GM12878 (cell line): ENCODE results near the gene SMIM12. TPM values are rescaled to one million over a fixed set of nuclear protein-coding genes. Genes with fewer than 3 reads are reported as not detected.

Experiments used
- polyA plus RNA-seq, 11 experiments: library from polyadenylated mRNA; depleted of rRNA in 4 of 11; unstranded in 6 of 11; stranded (reverse) in 5 of 11; fragments of >200 nt; fragmentation: Nextera tagmentation in 4 of 11; fragmentation: Illumina TruSeq in 1 of 11; extraction: Ambion mirVana in 4 of 11; extraction: Trizol in 1 of 11; gene quantifications; 1 replicate in 1 of 11; 2 replicates in 10 of 11; pipeline versions ENCODE4 v1.2.1 to v1.2.3, GENCODE V29; 2011 to 2016; ENCODE audit warnings: inconsistent platforms in 2 of 11, missing spikeins in 2 of 11, low read depth in 1 of 11
- total RNA-seq, 4 experiments: library from RNA; depleted of rRNA in 3 of 4; stranded (reverse); fragments of >200 nt in 3 of 4; fragmentation: Illumina TruSeq in 1 of 4; extraction: Trizol in 1 of 4; gene quantifications; 2 replicates each; pipeline versions ENCODE4 v1.2.1 to v1.2.3, GENCODE V29; 2013 to 2021

SMIM12 gene
- total and polyA plus RNA-seq, 10 of the 15 experiments (the other 5 are each of a cell fraction or from before 2014, with no cell fraction given), result 26.1 to 81.5 (median 44.1) TPM

Other genes starting within 250 kb of the SMIM12 start
Only the 7 nearest of the 8 such genes appear.
- gene GJB5, start 104.7 kb downstream of the SMIM12 start, total RNA-seq (2014; rRNA removed), result not detected in 2 replicates
- not detected in 2 replicates for gene GJB5, start 104.7 kb downstream of the SMIM12 start, total RNA-seq (2014; rRNA removed; fragmentation: Illumina TruSeq; extraction: Trizol)
- not detected in 2 replicates for gene GJB5, start 104.7 kb downstream of the SMIM12 start, total RNA-seq (2021)
- gene GJB5, start 104.7 kb downstream of the SMIM12 start, polyA plus RNA-seq (2011; rRNA removed), result not detected in 2 replicates
- not detected in 2 replicates for gene GJB5, start 104.7 kb downstream of the SMIM12 start, polyA plus RNA-seq (2014; fragmentation: Illumina TruSeq; extraction: Trizol)
- gene GJB5, start 104.7 kb downstream of the SMIM12 start, polyA plus RNA-seq (2014; fragmentation: Nextera tagmentation; extraction: Ambion mirVana), result not detected
- gene GJB5, start 104.7 kb downstream of the SMIM12 start, polyA plus RNA-seq (2014; rRNA removed), result not detected in 2 replicates
- gene GJB5, start 104.7 kb downstream of the SMIM12 start, polyA plus RNA-seq (2016; fragmentation: Nextera tagmentation; extraction: Ambion mirVana), result not detected
- not detected in 2 replicates for gene GJB4, start 100.0 kb downstream of the SMIM12 start, total RNA-seq (2014; rRNA removed)
- gene GJB4, start 100.0 kb downstream of the SMIM12 start, total RNA-seq (2014; rRNA removed; fragmentation: Illumina TruSeq; extraction: Trizol), result not detected in 2 replicates
- not detected in 2 replicates for gene GJB4, start 100.0 kb downstream of the SMIM12 start, total RNA-seq (2021)
- not detected in 2 replicates for gene GJB4, start 100.0 kb downstream of the SMIM12 start, polyA plus RNA-seq (2011; rRNA removed)
- not detected in 2 replicates for gene GJB4, start 100.0 kb downstream of the SMIM12 start, polyA plus RNA-seq (2014; fragmentation: Illumina TruSeq; extraction: Trizol)
- gene GJB4, start 100.0 kb downstream of the SMIM12 start, polyA plus RNA-seq (2014; fragmentation: Nextera tagmentation; extraction: Ambion mirVana), result not detected
- gene GJB4, start 100.0 kb downstream of the SMIM12 start, polyA plus RNA-seq (2014; rRNA removed), result not detected in 2 replicates
- gene GJB4, start 100.0 kb downstream of the SMIM12 start, polyA plus RNA-seq (2016; fragmentation: Nextera tagmentation; extraction: Ambion mirVana), result not detected
- not detected in 2 replicates for gene GJB3, start 78.5 kb downstream of the SMIM12 start, total RNA-seq (2014; rRNA removed)
- not detected in 2 replicates for gene GJB3, start 78.5 kb downstream of the SMIM12 start, total RNA-seq (2014; rRNA removed; fragmentation: Illumina TruSeq; extraction: Trizol)
- gene GJB3, start 78.5 kb downstream of the SMIM12 start, total RNA-seq (2021), result not detected in 2 replicates
- gene GJB3, start 78.5 kb downstream of the SMIM12 start, polyA plus RNA-seq (2011; rRNA removed), result not detected in 2 replicates
- gene GJB3, start 78.5 kb downstream of the SMIM12 start, polyA plus RNA-seq (2014; fragmentation: Illumina TruSeq; extraction: Trizol), result not detected in 2 replicates
- not detected for gene GJB3, start 78.5 kb downstream of the SMIM12 start, polyA plus RNA-seq (2014; fragmentation: Nextera tagmentation; extraction: Ambion mirVana)
- gene GJB3, start 78.5 kb downstream of the SMIM12 start, polyA plus RNA-seq (2014; rRNA removed), result not detected in 2 replicates
- not detected for gene GJB3, start 78.5 kb downstream of the SMIM12 start, polyA plus RNA-seq (2016; fragmentation: Nextera tagmentation; extraction: Ambion mirVana)
- 0.11 TPM in 1 of 2 replicates, not detected in the other for gene GJA4, start 66.8 kb downstream of the SMIM12 start, total RNA-seq (2014; rRNA removed)
- gene GJA4, start 66.8 kb downstream of the SMIM12 start, total RNA-seq (2014; rRNA removed; fragmentation: Illumina TruSeq; extraction: Trizol), result 0.14 TPM in 1 of 2 replicates, not detected in the other
- gene GJA4, start 66.8 kb downstream of the SMIM12 start, total RNA-seq (2021), result 0.13 and 0.18 TPM in 2 replicates
- not detected in 2 replicates for gene GJA4, start 66.8 kb downstream of the SMIM12 start, polyA plus RNA-seq (2011; rRNA removed)
- gene GJA4, start 66.8 kb downstream of the SMIM12 start, polyA plus RNA-seq (2014; fragmentation: Illumina TruSeq; extraction: Trizol), result 0.09 TPM in 1 of 2 replicates, not detected in the other
- gene GJA4, start 66.8 kb downstream of the SMIM12 start, polyA plus RNA-seq (2014; fragmentation: Nextera tagmentation; extraction: Ambion mirVana), result not detected
- gene GJA4, start 66.8 kb downstream of the SMIM12 start, polyA plus RNA-seq (2014; rRNA removed), result 0.19 TPM in 1 of 2 replicates, not detected in the other
- gene GJA4, start 66.8 kb downstream of the SMIM12 start, polyA plus RNA-seq (2016; fragmentation: Nextera tagmentation; extraction: Ambion mirVana), result not detected
- gene DLGAP3, start 69.9 kb upstream of the SMIM12 start, total RNA-seq (2014; rRNA removed), result 0.05 and 0.11 TPM in 2 replicates
- 0.04 TPM in 1 of 2 replicates, not detected in the other for gene DLGAP3, start 69.9 kb upstream of the SMIM12 start, total RNA-seq (2014; rRNA removed; fragmentation: Illumina TruSeq; extraction: Trizol)
- gene DLGAP3, start 69.9 kb upstream of the SMIM12 start, total RNA-seq (2021), result 0.15 and 0.21 TPM in 2 replicates
- gene DLGAP3, start 69.9 kb upstream of the SMIM12 start, polyA plus RNA-seq (2011; rRNA removed), result 0.03 TPM in 1 of 2 replicates, not detected in the other
- gene DLGAP3, start 69.9 kb upstream of the SMIM12 start, polyA plus RNA-seq (2014; fragmentation: Illumina TruSeq; extraction: Trizol), result not detected in 2 replicates
- not detected for gene DLGAP3, start 69.9 kb upstream of the SMIM12 start, polyA plus RNA-seq (2014; fragmentation: Nextera tagmentation; extraction: Ambion mirVana)
- 0.12 and 0.16 TPM in 2 replicates for gene DLGAP3, start 69.9 kb upstream of the SMIM12 start, polyA plus RNA-seq (2014; rRNA removed)
- under 1 TPM in 1 of 2 experiments, not detected in 1; 0.05 TPM for gene DLGAP3, start 69.9 kb upstream of the SMIM12 start, polyA plus RNA-seq (2016; fragmentation: Nextera tagmentation; extraction: Ambion mirVana)
- gene TMEM35B, start 125.6 kb upstream of the SMIM12 start, total RNA-seq (2014; rRNA removed), result 21.7 and 22.9 TPM in 2 replicates
- 14.1 and 14.8 TPM in 2 replicates for gene TMEM35B, start 125.6 kb upstream of the SMIM12 start, total RNA-seq (2014; rRNA removed; fragmentation: Illumina TruSeq; extraction: Trizol)
- gene TMEM35B, start 125.6 kb upstream of the SMIM12 start, total RNA-seq (2021), result 15.2 and 18.8 TPM in 2 replicates
- 38.4 and 43.8 TPM in 2 replicates for gene TMEM35B, start 125.6 kb upstream of the SMIM12 start, polyA plus RNA-seq (2011; rRNA removed)
- gene TMEM35B, start 125.6 kb upstream of the SMIM12 start, polyA plus RNA-seq (2014; fragmentation: Illumina TruSeq; extraction: Trizol), result 17.3 TPM in 2 replicates
- 100 to 1,000 TPM; 118 to 138 TPM for gene TMEM35B, start 125.6 kb upstream of the SMIM12 start, polyA plus RNA-seq (2014; fragmentation: Nextera tagmentation; extraction: Ambion mirVana)
- gene TMEM35B, start 125.6 kb upstream of the SMIM12 start, polyA plus RNA-seq (2014; rRNA removed), result 19.0 and 21.0 TPM in 2 replicates
- 10 to 100 TPM; 66.6 to 71.0 TPM for gene TMEM35B, start 125.6 kb upstream of the SMIM12 start, polyA plus RNA-seq (2016; fragmentation: Nextera tagmentation; extraction: Ambion mirVana)
- gene ZMYM6, start 172.2 kb upstream of the SMIM12 start, total RNA-seq (2014; rRNA removed), result 14.0 and 16.5 TPM in 2 replicates
- gene ZMYM6, start 172.2 kb upstream of the SMIM12 start, total RNA-seq (2014; rRNA removed; fragmentation: Illumina TruSeq; extraction: Trizol), result 14.1 and 14.3 TPM in 2 replicates
- gene ZMYM6, start 172.2 kb upstream of the SMIM12 start, total RNA-seq (2021), result 11.9 and 16.7 TPM in 2 replicates
- 14.2 and 20.4 TPM in 2 replicates for gene ZMYM6, start 172.2 kb upstream of the SMIM12 start, polyA plus RNA-seq (2011; rRNA removed)
- 16.3 and 19.2 TPM in 2 replicates for gene ZMYM6, start 172.2 kb upstream of the SMIM12 start, polyA plus RNA-seq (2014; fragmentation: Illumina TruSeq; extraction: Trizol)
- 1 to 10 TPM; 8.2 to 8.9 TPM for gene ZMYM6, start 172.2 kb upstream of the SMIM12 start, polyA plus RNA-seq (2014; fragmentation: Nextera tagmentation; extraction: Ambion mirVana)
- 14.6 and 17.1 TPM in 2 replicates for gene ZMYM6, start 172.2 kb upstream of the SMIM12 start, polyA plus RNA-seq (2014; rRNA removed)
- gene ZMYM6, start 172.2 kb upstream of the SMIM12 start, polyA plus RNA-seq (2016; fragmentation: Nextera tagmentation; extraction: Ambion mirVana), result 10 to 100 TPM; 12.3 to 14.0 TPM